ENCODE data around the gene C11orf86. TPM values are rescaled to one million over a fixed set of nuclear protein-coding genes. Genes with fewer than 3 reads are reported as not detected.

C11orf86 gene
- total RNA-seq, 2 experiments from 2014 or later: not detected

DNA sequence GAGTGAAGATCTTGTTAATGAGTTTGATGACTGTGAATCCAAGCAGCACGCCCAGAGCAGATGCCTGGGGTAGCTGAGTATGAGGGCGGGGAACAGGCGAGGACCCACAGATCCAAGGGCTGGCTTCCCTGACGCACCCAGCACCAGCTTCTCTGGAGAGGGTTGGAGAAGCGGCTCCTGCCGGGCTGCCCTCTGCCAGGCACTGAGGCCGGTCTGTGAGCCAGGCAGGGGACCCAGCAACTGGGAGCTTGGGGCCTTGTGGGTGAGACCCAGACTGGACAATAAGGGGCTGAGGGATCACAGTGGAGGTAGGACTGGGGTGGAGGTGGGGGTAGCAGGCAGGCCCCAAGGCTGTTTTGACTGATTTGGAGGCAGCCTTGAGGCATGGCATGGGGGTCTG is 39.2 kb downstream of the C11orf86 start:
- no peaks in the 10 kb centered on the region for H3K36me3 ChIP-seq (ENCODE audit: insufficient read depth, low read length)
- no peak overlapping the region for H2AFZ ChIP-seq (ENCODE audit: low read length)
- H3K9me3 ChIP-seq (ENCODE audit: low read length): no peaks in the 10 kb centered on the region
- TF ChIP-seq, protein P1, sequence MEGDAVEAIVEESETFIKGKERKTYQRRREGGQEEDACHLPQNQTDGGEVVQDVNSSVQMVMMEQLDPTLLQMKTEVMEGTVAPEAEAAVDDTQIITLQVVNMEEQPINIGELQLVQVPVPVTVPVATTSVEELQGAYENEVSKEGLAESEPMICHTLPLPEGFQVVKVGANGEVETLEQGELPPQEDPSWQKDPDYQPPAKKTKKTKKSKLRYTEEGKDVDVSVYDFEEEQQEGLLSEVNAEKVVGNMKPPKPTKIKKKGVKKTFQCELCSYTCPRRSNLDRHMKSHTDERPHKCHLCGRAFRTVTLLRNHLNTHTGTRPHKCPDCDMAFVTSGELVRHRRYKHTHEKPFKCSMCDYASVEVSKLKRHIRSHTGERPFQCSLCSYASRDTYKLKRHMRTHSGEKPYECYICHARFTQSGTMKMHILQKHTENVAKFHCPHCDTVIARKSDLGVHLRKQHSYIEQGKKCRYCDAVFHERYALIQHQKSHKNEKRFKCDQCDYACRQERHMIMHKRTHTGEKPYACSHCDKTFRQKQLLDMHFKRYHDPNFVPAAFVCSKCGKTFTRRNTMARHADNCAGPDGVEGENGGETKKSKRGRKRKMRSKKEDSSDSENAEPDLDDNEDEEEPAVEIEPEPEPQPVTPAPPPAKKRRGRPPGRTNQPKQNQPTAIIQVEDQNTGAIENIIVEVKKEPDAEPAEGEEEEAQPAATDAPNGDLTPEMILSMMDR (conservative IDR thresholded peaks at IDR 0.05; ENCODE audit: low read length): no peak
- TF ChIP-seq EZH2phosphoT487 (IDR thresholded peaks at IDR 0.05; ENCODE audit: borderline replicate concordance, low read depth, low read length): no peak
- CTCF ChIA-PET (ENCODE audit: unreplicated experiment): no interaction called here
- no peaks in the 10 kb centered on the region for H3K9me2 ChIP-seq (ENCODE audit: insufficient read depth, low read length)
- intact Hi-C loops (cut with micrococcal nuclease; ENCODE audit: unreplicated experiment): no loop called here
- H3K79me2 ChIP-seq (ENCODE audit: insufficient read depth, low read depth, low read length): no peaks in the 10 kb centered on the region
- no TSS peak for BruUV-seq (replicated peaks)
- H3K4me2 ChIP-seq (ENCODE audit: low read length): no peak overlapping the region
- H4K20me1 ChIP-seq (ENCODE audit: insufficient read depth, low read length): no peaks in the 10 kb centered on the region
- POLR2A ChIA-PET: no interaction called here
- H3K4me3 ChIP-seq (ENCODE audit: low read depth, low read length, poor library complexity, severe bottlenecking): no peak overlapping the region
- DNase-seq (ENCODE audit: low spot score): no peak
- no peak overlapping the region for H3K27ac ChIP-seq (ENCODE audit: low read depth, low read length, poor library complexity, severe bottlenecking)
- no peaks in the 10 kb centered on the region for H3K4me1 ChIP-seq (ENCODE audit: insufficient read depth, low read length, poor library complexity, severe bottlenecking)

DNA sequence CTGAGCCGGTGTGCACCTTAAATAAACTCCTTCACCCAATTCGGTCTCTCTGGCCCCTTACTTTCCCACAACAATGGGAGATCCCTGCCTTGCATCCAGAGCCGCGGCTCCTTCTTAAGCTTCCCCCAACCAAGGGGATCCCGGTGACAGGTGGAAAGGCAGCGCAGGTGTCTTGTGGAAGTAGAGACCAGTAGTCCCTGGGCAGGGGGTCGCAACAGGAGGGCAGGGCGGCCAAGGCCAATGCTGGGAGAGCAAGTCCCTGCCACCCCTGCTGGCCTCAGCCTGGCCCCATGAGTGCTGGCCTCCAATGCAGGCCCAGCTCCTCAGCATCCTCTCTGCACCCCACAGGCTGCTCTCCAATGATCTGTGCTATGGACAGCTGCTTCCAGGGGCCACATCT is 39.9 kb downstream of the C11orf86 start:
- Histone ChIP-seq H3K79me2 (ENCODE audit: insufficient read depth, low read depth, low read length) (no peaks in the 10 kb centered on the region), H3K9me2 (ENCODE audit: insufficient read depth, low read length) (no peaks in the 10 kb centered on the region), H3K4me1 (ENCODE audit: insufficient read depth, low read length, poor library complexity, severe bottlenecking) (no peaks in the 10 kb centered on the region), H4K20me1 (ENCODE audit: insufficient read depth, low read length) (no peaks in the 10 kb centered on the region), H3K36me3 (ENCODE audit: insufficient read depth, low read length) (no peaks in the 10 kb centered on the region), H2AFZ (ENCODE audit: low read length) (no peak overlapping the region), H3K27ac (ENCODE audit: low read depth, low read length, poor library complexity, severe bottlenecking) (no peak overlapping the region), H3K4me2 (ENCODE audit: low read length) (no peak overlapping the region), H3K4me3 (ENCODE audit: low read depth, low read length, poor library complexity, severe bottlenecking) (no peak overlapping the region), H3K9me3 (ENCODE audit: low read length) (no peaks in the 10 kb centered on the region)
- no peak for DNase-seq (ENCODE audit: low spot score)
- CTCF ChIA-PET (ENCODE audit: unreplicated experiment): no interaction called here
- BruUV-seq (replicated peaks): no TSS peak
- no peak for TF ChIP-seq EZH2phosphoT487 (IDR thresholded peaks at IDR 0.05; ENCODE audit: borderline replicate concordance, low read depth, low read length)
- TF ChIP-seq, protein P1 (conservative IDR thresholded peaks at IDR 0.05; ENCODE audit: low read length): no peak
- POLR2A ChIA-PET: no interaction called here
- intact Hi-C loops (cut with micrococcal nuclease; ENCODE audit: unreplicated experiment): no loop called here

DNA sequence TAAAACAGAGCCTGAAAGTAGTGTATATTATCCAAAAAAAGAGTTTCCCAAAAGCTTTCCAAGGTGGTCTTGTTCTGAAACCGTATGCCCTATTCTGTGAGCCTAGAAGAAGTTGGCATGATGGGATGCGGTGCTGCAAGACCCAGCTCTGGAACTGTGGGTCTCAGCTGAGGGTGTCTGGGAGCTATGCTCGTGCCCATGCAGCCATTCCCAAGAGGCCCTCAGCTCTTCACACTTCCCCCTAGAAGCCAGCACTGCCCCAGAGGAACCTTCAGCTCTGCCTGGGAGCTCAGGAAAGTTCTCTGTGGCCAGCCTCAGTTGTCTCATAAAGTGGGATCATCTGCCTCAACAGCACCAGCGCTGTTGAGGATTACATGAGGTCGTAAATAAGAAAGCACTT is 41.4 kb downstream of the C11orf86 start:
- no TSS peak for BruUV-seq (replicated peaks)
- CTCF ChIA-PET (ENCODE audit: unreplicated experiment): interaction anchor here (0.9 to 1.4 kb wide), 2 partner anchors 9 to 11 kb away, joined by 3 to 5 read pairs; no protein-coding TSS in a partner anchor
- TF ChIP-seq, protein P1 (conservative IDR thresholded peaks at IDR 0.05; ENCODE audit: low read length): no peak
- H3K9me2 ChIP-seq (ENCODE audit: insufficient read depth, low read length): no peaks in the 10 kb centered on the region
- no peaks in the 10 kb centered on the region for H4K20me1 ChIP-seq (ENCODE audit: insufficient read depth, low read length)
- H3K27ac ChIP-seq (ENCODE audit: low read depth, low read length, poor library complexity, severe bottlenecking): no peak overlapping the region
- intact Hi-C loops (cut with micrococcal nuclease; ENCODE audit: unreplicated experiment): no loop called here
- no peaks in the 10 kb centered on the region for H3K79me2 ChIP-seq (ENCODE audit: insufficient read depth, low read depth, low read length)
- no peak overlapping the region for H3K4me3 ChIP-seq (ENCODE audit: low read depth, low read length, poor library complexity, severe bottlenecking)
- no peaks in the 10 kb centered on the region for H3K36me3 ChIP-seq (ENCODE audit: insufficient read depth, low read length)
- H3K4me2 ChIP-seq (ENCODE audit: low read length): no peak overlapping the region
- POLR2A ChIA-PET: interaction anchor here (0.6 to 1.4 kb wide), 4 partner anchors 10 to 749 kb away, joined by 3 to 4 read pairs (median 4); no protein-coding TSS in a partner anchor
- no peaks in the 10 kb centered on the region for H3K4me1 ChIP-seq (ENCODE audit: insufficient read depth, low read length, poor library complexity, severe bottlenecking)
- H3K9me3 ChIP-seq (ENCODE audit: low read length): no peaks in the 10 kb centered on the region
- DNase-seq (ENCODE audit: low spot score): no peak
- H2AFZ ChIP-seq (ENCODE audit: low read length): no peak overlapping the region

Data from OCI-LY7 (cell line).